ENCODE data around the gene TGM3.
A peak's percentile ranks its signal among the peaks of the same experiment; 100 is the strongest.

Gene TGM3

DNA sequence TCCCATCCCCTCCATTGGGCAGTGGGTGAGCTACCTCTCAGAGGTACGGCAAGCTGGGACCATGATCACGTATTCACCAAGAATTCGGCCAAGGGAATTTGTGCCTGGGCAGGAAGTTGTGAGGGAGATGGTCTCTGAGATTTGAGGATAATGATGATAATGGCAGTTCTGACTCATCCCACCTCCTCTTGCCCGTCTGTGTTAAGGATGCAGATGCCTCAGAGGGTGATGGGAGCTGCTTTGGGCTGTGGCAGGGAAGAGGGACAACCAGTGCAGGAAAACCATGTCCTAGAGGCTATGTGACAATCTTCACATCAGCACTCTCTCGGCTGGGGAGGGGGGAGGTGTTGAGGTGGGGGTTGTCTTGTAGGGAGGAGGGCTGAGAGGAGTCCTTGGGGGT lies 89.2 kb downstream of the TGM3 start:
- no peak for DNase-seq

DNA sequence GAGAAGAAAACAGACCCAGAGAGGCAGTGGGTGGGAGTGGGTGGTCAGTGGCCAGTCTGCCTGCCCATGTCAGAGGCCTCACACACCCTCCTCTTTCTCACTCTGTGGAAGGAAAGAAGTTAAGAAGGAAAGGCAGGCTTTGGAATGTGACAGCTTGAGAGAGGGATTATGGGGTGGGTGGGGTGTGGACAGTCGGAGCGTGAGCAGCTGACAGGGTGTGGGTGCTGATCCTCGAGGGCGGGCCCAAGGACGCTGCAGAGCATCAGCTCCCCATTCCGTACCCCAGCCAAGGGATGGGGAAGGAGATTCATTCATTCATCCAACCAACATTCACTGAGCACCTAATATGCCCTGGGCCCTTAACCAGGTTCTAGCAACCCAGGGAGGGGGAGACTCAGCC lies 89.7 kb downstream of the TGM3 start:
- DNase-seq = no peak

DNA sequence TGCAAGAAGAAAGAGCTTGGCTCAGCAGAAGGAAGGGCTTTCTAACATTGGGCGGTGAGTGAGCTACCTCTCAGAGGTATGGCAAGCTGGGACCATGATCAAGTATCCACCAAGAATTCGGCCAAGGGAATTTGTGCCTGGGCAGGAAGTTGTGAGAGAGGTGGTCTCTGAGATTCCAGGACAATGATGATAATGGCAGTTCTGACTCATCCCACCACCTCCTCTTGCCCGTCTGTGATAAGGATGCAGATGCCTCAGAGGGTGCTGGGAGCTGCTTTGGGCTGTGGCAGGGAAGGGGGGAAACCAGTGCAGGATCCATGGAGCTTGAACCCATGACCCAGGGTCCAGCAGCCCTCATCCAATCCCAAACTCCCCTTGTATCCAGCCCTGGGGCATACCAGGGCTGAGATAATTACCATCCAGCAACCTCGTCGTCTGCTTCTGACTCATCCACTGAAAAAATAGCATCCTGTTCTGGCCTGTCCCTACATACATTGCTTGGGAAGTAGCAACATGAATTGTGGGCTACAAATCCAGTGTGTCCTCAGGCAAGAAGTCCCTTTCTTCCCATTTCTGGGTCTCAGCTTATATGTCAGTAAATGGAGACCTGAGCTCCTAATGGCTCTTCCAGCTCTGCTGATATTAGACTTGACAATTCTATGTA lies 90.8 kb downstream of the TGM3 start:
- no peak for DNase-seq

DNA sequence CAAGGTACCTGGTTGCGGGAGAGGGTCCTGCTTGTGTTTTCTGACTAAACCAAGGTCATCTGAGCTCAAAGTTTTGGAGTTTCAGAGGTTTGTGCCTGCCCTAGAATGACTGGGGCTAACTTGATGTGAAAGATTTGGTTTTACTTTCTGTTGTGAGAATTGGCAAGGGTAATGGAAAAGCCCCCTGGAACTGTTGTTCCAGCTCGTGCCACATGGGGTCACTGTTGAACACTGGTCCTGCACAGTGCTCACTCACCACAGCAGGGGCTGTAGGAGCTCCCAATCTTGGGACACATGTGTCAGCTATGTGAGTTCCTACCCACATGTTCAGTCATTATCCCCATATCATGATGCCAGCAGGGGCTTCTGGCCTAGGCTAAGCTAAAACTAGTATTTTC lies 91.4 kb downstream of the TGM3 start:
- peak; percentile 60 for DNase-seq

DNA sequence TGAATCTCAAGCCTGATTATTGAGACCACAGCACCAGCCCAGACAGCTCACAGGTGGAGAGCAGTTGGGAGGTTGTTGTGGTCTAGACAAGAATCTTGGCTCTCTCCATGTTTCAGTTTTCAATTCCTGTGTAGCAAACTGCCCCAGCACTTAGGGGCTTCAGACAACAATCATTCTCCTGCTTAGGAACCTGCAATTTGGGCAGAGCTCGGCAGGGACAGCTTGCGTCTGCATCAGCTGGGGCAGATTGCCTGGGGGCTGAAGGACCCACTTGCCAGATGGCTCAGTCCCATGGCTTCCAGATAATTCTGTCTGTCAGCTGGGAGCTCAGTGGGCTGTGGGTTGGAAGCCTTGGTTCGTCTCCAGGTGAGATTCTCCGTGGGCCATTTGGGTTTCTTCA lies 91.8 kb downstream of the TGM3 start:
- DNase-seq = no peak
